ENCODE measurements around the gene FKTN. TPM values are rescaled to one million over a fixed set of nuclear protein-coding genes. Genes with fewer than 3 reads are reported as not detected.

The FKTN gene
- total RNA-seq, 2 experiments from 2014 or later = 11.0 to 12.8 TPM

DNA sequence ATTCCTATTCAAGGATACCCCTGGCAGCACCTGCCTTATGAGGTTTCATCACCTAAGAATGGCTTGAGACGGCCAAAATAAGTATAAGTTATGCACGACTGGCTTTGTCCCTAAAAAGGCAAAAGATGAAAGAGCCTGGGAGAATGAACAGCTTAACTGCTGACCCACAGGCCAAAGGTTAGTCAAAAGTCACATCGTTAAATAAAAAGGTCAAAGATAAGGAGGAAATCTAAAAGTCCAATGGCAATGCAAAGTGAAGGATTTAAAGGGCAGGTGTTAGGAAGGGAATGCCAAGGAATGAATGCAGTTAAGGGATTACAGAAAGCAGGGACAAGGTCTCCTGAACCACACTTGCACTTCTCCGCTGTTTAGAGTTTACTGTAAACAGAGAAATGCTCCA lies 109.9 kb downstream of the FKTN start:
- ATAC-seq = no peak
- H3K27ac Mint-ChIP-seq = no peak overlapping the region
- DNase-seq = no peak
- no peak overlapping the region for H3K4me3 Mint-ChIP-seq
- H3K27me3 Mint-ChIP-seq (ENCODE audit: low read depth) = peaks cover 6% of the 10 kb centered on the region
- ChIA-PET POLR2A (no interaction called here), CTCF (no interaction called here)
- no peaks in the 10 kb centered on the region for H3K9me3 Mint-ChIP-seq (ENCODE audit: insufficient read depth)
- no peaks in the 10 kb centered on the region for H3K4me1 Mint-ChIP-seq (ENCODE audit: low read depth)
- no peaks in the 10 kb centered on the region for H3K36me3 Mint-ChIP-seq (ENCODE audit: low read depth)

DNA sequence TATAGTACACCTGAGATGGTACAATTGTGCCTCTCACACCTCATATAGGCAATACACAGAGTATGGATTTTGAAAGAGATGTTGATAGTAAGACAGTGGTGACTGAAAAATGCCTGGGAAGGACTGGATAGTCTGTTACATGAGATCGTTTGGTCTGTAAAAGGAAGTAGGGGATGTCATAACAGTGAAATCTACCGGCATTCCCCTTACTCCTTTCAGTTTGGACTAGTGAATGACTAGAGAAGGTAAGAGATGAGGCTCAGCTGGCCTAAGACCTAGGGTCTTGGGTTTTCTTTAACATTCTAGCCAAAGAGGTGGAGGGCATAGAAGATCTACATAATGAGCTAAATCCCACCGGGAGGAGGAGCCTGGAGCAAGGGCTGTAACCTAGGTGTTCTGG lies 112.4 kb downstream of the FKTN start:
- no peak overlapping the region for H3K27ac Mint-ChIP-seq
- CTCF ChIA-PET = no interaction called here
- ATAC-seq (no peak), DNase-seq (no peak)
- no peak overlapping the region for H3K4me3 Mint-ChIP-seq
- H3K36me3 Mint-ChIP-seq (ENCODE audit: low read depth) = no peaks in the 10 kb centered on the region
- POLR2A ChIA-PET = no interaction called here
- H3K27me3 Mint-ChIP-seq (ENCODE audit: low read depth) = peaks cover 6% of the 10 kb centered on the region
- no peaks in the 10 kb centered on the region for H3K4me1 Mint-ChIP-seq (ENCODE audit: low read depth)
- H3K9me3 Mint-ChIP-seq (ENCODE audit: insufficient read depth) = no peaks in the 10 kb centered on the region

DNA sequence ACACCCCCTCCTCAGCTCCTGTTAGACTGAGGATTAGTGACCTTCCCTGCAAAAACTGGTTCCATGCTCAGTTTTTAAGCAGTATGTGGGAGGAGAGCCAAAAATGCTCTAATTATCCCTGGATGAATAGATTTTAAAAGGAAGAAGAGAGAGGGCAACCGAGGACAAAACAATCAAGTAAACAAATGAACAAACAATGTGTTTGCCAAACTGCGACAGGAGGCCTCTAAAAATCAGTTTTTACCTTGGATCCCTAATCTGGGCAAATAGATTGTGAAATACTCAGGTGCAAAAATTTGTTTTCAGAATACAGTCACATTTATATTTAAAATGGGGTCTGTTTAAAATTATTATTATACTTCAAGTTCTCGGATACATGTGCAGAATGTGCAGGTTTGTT lies 112.8 kb downstream of the FKTN start:
- Mint-ChIP-seq H3K4me1 (ENCODE audit: low read depth) (no peaks in the 10 kb centered on the region), H3K27ac (no peak overlapping the region), H3K27me3 (ENCODE audit: low read depth) (peaks cover 6% of the 10 kb centered on the region), H3K4me3 (no peak overlapping the region), H3K9me3 (ENCODE audit: insufficient read depth) (no peaks in the 10 kb centered on the region), H3K36me3 (ENCODE audit: low read depth) (no peaks in the 10 kb centered on the region)
- POLR2A ChIA-PET = no interaction called here
- CTCF ChIA-PET = no interaction called here
- no peak for ATAC-seq
- no peak for DNase-seq

DNA sequence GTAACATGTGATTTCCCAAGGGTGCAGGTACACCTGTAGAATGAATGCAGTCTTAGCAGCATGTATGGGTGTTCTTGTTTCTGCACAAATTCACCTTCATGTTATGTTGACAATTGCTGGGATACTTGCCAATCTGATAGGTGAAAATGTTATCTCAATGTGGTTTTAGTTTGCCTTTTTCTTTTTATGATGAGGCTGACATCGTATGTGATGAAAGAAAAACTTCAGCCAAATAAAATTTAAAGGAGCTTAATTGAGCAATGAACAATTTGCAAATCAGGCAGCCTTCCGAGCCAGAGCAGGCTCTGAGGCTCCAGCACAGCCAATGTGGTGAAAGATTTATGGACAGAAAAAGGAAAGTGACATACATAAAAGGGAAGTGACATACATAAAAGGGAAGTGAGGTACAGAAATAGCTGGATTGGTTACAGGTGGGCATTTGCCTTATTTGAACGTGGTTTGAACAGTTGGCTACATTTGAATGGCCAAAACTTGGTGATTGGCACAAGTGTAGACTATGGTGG lies 114.8 kb downstream of the FKTN start:
- peaks cover 4% of the 10 kb centered on the region for H3K27me3 Mint-ChIP-seq (ENCODE audit: low read depth)
- H3K36me3 Mint-ChIP-seq (ENCODE audit: low read depth) = no peaks in the 10 kb centered on the region
- no peak overlapping the region for H3K27ac Mint-ChIP-seq
- DNase-seq (no peak), ATAC-seq (no peak)
- no peaks in the 10 kb centered on the region for H3K9me3 Mint-ChIP-seq (ENCODE audit: insufficient read depth)
- ChIA-PET POLR2A (interaction anchor here (1.0 kb wide), 1 partner anchor 924 kb away, joined by 3 read pairs; no protein-coding TSS in a partner anchor), CTCF (interaction anchor here (0.6 kb wide), 1 partner anchor 8 kb away, joined by 4 read pairs; no protein-coding TSS in a partner anchor)
- H3K4me1 Mint-ChIP-seq (ENCODE audit: low read depth) = no peaks in the 10 kb centered on the region
- no peak overlapping the region for H3K4me3 Mint-ChIP-seq

DNA sequence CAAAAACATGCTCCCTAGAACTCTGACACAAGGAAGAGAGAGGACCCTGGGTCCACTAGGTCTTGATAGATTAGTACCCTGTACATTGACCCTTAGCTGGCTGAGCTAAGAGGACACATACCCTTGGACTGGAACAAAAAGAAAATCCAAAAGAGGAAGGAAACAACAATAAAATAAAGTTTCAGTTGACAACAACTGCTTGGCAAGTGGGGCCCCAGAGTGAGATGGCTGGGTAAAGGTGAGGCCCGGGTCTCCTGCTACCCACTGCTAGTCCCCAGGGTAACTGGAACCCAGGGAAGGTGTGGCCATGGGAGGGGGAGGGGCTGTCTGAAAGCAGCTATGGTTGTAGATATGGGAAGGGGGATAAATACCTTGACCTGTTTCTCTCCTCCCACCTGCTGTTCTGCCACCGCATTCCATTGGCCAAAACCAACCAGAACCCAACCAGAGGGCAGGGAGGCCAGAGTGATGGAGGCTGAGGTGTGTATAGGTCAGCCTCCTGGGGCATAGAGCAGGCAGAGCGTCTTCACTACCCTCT lies 116.0 kb downstream of the FKTN start:
- H3K27ac Mint-ChIP-seq = no peak overlapping the region
- no peak overlapping the region for H3K4me3 Mint-ChIP-seq

DNA sequence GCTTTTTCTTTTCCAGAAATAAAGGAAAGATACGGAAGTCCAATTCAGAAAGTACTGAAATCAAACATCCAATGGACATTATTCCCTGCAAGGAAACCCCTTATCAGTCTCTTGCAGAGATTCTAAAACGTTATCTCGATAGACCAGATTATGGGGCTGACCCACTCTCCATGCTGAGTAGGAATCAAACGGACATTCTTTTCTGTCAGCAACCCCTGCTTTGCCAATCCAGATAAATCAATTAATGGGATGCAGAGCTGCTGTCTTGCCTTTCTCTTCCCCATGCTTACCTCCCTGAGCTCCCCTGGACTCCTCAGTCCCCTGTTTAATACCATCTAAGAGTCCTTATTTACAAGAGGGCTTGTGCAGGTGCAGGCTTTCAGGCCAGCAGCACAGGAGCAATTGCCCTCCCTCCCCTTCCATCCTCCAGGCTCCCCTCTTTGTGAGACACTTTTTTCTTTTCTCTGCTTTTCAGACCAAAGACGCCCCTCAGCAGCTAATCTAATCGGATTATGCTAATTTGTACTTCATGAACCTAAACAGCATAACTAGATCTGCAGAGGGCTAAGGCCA lies 118.5 kb downstream of the FKTN start:
- Mint-ChIP-seq H3K27me3 (ENCODE audit: low read depth) (no peaks in the 10 kb centered on the region), H3K27ac (no peak overlapping the region), H3K9me3 (ENCODE audit: insufficient read depth) (no peaks in the 10 kb centered on the region), H3K4me1 (ENCODE audit: low read depth) (no peaks in the 10 kb centered on the region), H3K36me3 (ENCODE audit: low read depth) (no peaks in the 10 kb centered on the region), H3K4me3 (no peak overlapping the region)
- ChIA-PET CTCF (interaction anchor here (1.4 kb wide), 1 partner anchor 18 kb away, joined by 3 read pairs; no protein-coding TSS in a partner anchor), POLR2A (no interaction called here)
- no peak for DNase-seq
- no peak for ATAC-seq

More for the DNA sequence above, 116.0 kb downstream of the FKTN start:
- Mint-ChIP-seq H3K9me3 (ENCODE audit: insufficient read depth) (no peaks in the 10 kb centered on the region), H3K36me3 (ENCODE audit: low read depth) (no peaks in the 10 kb centered on the region), H3K27me3 (ENCODE audit: low read depth) (peaks cover 4% of the 10 kb centered on the region), H3K4me1 (ENCODE audit: low read depth) (no peaks in the 10 kb centered on the region)
- DNase-seq (no peak), ATAC-seq (no peak)
- POLR2A ChIA-PET = no interaction called here
- CTCF ChIA-PET = no interaction called here

DNA sequence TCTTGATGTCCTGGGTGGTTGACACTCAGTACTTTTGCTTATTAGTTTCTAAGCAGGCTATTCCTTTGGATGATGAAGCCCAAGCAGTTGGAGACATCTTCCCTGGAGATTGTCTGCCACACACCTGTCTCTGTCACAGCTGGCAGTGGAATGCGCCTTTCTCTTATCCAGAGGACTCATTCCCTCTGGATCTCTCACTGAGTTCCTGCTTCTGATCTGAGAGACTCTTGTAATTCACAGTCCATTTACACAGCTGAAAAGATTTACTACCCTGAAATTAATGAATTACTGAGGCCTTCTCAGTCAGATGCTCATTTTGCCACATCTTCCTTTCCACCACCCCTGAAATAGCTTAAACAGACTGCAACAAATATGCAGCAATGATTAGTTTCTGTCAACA lies 120.2 kb downstream of the FKTN start:
- ChIA-PET CTCF (no interaction called here), POLR2A (no interaction called here)
- H3K27ac Mint-ChIP-seq = no peak overlapping the region

DNA sequence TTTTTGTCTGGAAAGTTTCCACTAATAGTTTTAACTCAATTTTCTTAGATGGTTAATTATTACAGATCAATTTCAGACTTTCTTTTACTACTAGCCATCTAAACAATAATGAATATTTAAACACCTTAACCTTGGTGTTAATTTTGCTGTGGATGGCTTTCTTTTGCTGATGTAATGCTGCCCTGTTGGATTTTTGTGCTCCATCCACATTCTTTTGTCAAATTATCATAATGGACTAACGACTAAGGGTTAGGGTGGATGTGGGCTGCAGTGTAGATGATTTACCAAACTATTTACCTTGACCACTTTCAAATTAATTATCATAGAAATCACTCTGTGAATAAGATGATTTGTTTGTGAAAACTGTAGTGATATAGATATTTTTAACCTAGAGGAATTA lies 120.8 kb downstream of the FKTN start:
- ChIA-PET CTCF (interaction anchor here (1.4 kb wide), 1 partner anchor 40 kb away, joined by 3 read pairs; no protein-coding TSS in a partner anchor), POLR2A (no interaction called here)
- Mint-ChIP-seq H3K9me3 (ENCODE audit: insufficient read depth) (no peaks in the 10 kb centered on the region), H3K27ac (no peak overlapping the region), H3K27me3 (ENCODE audit: low read depth) (no peaks in the 10 kb centered on the region), H3K36me3 (ENCODE audit: low read depth) (no peaks in the 10 kb centered on the region), H3K4me1 (ENCODE audit: low read depth) (no peaks in the 10 kb centered on the region), H3K4me3 (no peak overlapping the region)
- DNase-seq = no peak
- ATAC-seq = no peak

More for the DNA sequence above, 120.2 kb downstream of the FKTN start:
- Mint-ChIP-seq H3K9me3 (ENCODE audit: insufficient read depth) (no peaks in the 10 kb centered on the region), H3K27me3 (ENCODE audit: low read depth) (no peaks in the 10 kb centered on the region), H3K4me1 (ENCODE audit: low read depth) (no peaks in the 10 kb centered on the region), H3K4me3 (no peak overlapping the region), H3K36me3 (ENCODE audit: low read depth) (no peaks in the 10 kb centered on the region)
- ATAC-seq (no peak), DNase-seq (no peak)

DNA sequence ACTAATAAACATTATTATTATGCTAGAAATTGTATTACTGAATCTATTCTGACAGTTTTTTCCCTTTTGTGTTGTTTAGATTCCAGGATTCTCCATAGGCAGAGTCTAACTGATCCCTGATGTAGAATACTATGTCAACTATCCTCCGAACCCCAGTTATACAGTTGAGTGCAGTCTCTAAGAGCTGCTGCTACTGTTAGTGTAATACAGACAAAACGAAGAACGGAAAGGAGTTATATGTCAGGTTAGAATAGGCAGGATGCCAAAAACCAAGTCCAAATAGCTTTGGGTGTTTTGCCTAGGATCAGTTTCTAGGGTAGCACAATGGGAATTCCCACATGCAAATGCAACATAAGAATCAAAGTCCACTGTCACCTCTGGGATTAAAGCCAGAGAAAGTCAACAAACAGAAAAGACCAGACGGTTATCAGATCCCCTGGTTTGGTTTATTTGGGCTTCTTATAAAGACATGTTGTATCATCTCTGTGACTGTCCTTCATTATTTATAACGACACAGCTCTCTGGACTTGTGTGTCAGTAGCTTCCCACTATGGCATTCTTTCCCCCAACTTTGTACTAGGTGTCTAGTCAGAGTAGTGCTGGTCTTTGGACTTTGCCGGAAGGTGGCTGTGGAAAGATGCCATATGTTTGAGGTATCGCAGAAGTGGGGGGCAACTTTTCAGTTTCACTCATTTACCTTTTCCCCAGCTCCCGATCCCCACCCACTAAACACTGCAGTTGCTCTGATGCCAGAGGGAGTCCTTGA lies 121.5 kb downstream of the FKTN start:
- Mint-ChIP-seq H3K27ac (no peak overlapping the region), H3K4me1 (ENCODE audit: low read depth) (no peaks in the 10 kb centered on the region), H3K36me3 (ENCODE audit: low read depth) (no peaks in the 10 kb centered on the region), H3K27me3 (ENCODE audit: low read depth) (no peaks in the 10 kb centered on the region), H3K9me3 (ENCODE audit: insufficient read depth) (no peaks in the 10 kb centered on the region), H3K4me3 (no peak overlapping the region)
- DNase-seq = no peak
- CTCF ChIA-PET = interaction anchor here (0.7 to 1.4 kb wide), 2 partner anchors 14 to 39 kb away, joined by 3 read pairs; no protein-coding TSS in a partner anchor
- POLR2A ChIA-PET = no interaction called here
- ATAC-seq = no peak

DNA sequence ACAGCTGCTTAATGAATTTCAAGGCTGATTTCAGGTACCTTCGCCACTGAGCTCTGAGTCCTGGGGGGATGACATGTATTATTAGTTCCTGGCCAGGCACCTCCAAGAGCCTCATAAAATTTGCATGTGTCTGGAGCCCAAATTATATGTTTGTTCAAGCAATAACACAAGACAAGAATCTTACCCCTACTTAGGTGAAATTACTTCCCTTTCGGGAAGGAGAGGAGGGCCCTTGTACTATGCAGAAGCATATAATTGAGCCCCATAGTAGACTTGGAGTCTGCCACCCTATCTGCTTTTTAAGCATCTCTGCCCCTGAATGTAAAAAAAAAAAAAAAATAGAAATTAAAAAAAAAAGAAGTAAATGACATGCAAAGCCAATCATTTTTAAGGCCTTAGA lies 123.4 kb downstream of the FKTN start:
- POLR2A ChIA-PET = interaction anchor here (1.0 kb wide), 1 partner anchor 13 kb away, joined by 3 read pairs; the partner anchor contains the start of gene TMEM38B
- H3K27ac Mint-ChIP-seq = no peak overlapping the region
- no peaks in the 10 kb centered on the region for H3K4me1 Mint-ChIP-seq (ENCODE audit: low read depth)
- H3K4me3 Mint-ChIP-seq = no peak overlapping the region
- DNase-seq (no peak), ATAC-seq (no peak)
- no peaks in the 10 kb centered on the region for H3K9me3 Mint-ChIP-seq (ENCODE audit: insufficient read depth)
- CTCF ChIA-PET = no interaction called here
- H3K27me3 Mint-ChIP-seq (ENCODE audit: low read depth) = peaks cover 4% of the 10 kb centered on the region
- H3K36me3 Mint-ChIP-seq (ENCODE audit: low read depth) = no peaks in the 10 kb centered on the region

DNA sequence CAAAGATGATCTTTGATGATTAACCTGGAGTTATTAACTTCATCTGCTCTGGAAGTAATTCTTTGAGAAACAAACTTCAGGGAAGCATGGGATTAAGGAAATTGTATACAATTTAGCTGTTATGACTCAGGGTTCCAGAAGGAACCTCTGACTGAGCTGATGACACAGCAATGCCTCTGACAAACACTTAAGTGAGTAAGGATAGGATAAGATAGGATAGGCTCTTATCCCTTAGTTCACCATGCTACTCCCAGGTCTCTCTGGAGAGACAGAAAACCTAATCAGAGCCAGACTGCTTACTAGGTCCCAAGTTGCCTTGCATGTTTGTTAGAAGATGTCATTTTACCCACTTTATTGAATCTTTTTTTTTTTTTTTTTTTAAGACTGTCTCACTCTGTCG lies 123.8 kb downstream of the FKTN start:
- Mint-ChIP-seq H3K36me3 (ENCODE audit: low read depth) (no peaks in the 10 kb centered on the region), H3K9me3 (ENCODE audit: insufficient read depth) (no peaks in the 10 kb centered on the region), H3K27ac (no peak overlapping the region), H3K4me1 (ENCODE audit: low read depth) (no peaks in the 10 kb centered on the region), H3K27me3 (ENCODE audit: low read depth) (peaks cover 4% of the 10 kb centered on the region), H3K4me3 (no peak overlapping the region)
- CTCF ChIA-PET = no interaction called here
- ATAC-seq = no peak
- POLR2A ChIA-PET = no interaction called here
- no peak for DNase-seq

DNA sequence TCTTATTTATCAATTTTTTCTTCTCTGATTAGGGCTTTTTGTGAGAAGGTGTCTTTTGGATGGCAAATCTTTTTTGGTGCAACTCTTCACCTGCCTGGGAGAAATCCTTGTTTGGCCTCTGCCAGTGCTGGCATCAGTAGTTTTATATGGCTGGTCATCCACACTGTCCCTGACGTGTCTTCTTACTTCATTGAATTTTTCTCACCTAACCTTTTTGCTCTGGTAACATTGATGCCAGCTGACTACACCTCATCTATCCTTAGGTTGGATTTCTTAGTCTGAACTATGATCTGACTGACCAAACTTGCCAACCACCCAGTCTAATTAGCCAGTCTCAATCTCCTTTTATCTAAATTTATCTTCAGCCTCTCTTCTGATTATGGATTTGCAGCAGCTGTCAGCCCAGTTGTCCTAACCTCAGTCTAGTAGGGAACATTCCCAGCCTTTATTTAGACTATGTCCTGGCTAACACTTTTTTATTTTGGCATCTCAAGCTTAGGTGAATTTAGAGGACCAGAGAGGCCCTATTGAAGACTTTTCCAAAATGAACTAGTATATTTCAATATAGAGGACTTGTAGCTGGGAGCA lies 125.9 kb downstream of the FKTN start:
- POLR2A ChIA-PET = no interaction called here
- Mint-ChIP-seq H3K36me3 (ENCODE audit: low read depth) (no peaks in the 10 kb centered on the region), H3K4me1 (ENCODE audit: low read depth) (no peaks in the 10 kb centered on the region), H3K27ac (no peak overlapping the region), H3K9me3 (ENCODE audit: insufficient read depth) (no peaks in the 10 kb centered on the region), H3K4me3 (no peak overlapping the region), H3K27me3 (ENCODE audit: low read depth) (peaks cover 14% of the 10 kb centered on the region)
- CTCF ChIA-PET = no interaction called here
- ATAC-seq (no peak), DNase-seq (no peak)
